IMR-90 (cell line): Measurements from ENCODE around the gene CFAP97D1. TPM values are rescaled to one million over a fixed set of nuclear protein-coding genes. Genes with fewer than 3 reads are reported as not detected.

Source experiments
- ATAC-seq: fragments of 200-7000 bp; cut with Tn5 transposase; 2 replicates; pipeline ENCODE4 v1.9.1; 2020; ENCODE audit warnings: low read depth, mild to moderate bottlenecking, moderate library complexity
- BruUV-seq: library from RNA; stranded (reverse); fragments of 400-500 nt; replicated peaks from 2 replicates; lab custom pipeline; 2021; lab: Mats Ljungman, UMichigan
- CTCF ChIA-PET: fragments of 300-600 bp; formaldehyde crosslinking; extraction: SDS; loops from one replicate; lab custom pipeline; 2021; ENCODE audit warnings: antibody characterized with exemption; lab: Yijun Ruan, JAX
- POLR2A ChIA-PET: fragments of 300-600 bp; sonication (Branson Sonifier 250); formaldehyde crosslinking; loops from one replicate; lab custom pipeline; 2022; ENCODE audit warnings: antibody characterized with exemption; ENCODE audit not compliant: unreplicated experiment; lab: Charles Lee
- DNase-seq: peaks from one replicate; pipeline ENCODE4 v3.0.0; 2013
- H2AFZ ChIP-seq: replicated peaks from 2 replicates; pipeline ENCODE3; 2013; ENCODE audit warnings: low read length, mild to moderate bottlenecking; ENCODE audit not compliant: poor library complexity
- H2AK5ac ChIP-seq: 2 replicates; pipeline ENCODE4 v1.6.1; 2013; ENCODE audit warnings: low read depth, low read length, inconsistent platforms
- H2AK9ac ChIP-seq: replicated peaks from 2 replicates; pipeline ENCODE3; 2013; ENCODE audit warnings: mild to moderate bottlenecking, low read depth, low read length, moderate library complexity; ENCODE audit not compliant: poor library complexity
- H2BK120ac ChIP-seq: 2 replicates; pipeline ENCODE4 v1.6.1; 2013; ENCODE audit warnings: low read depth, low read length, inconsistent platforms
- H2BK15ac ChIP-seq: 3 replicates; pipeline ENCODE4 v1.6.1; 2013; ENCODE audit warnings: low read depth, low read length, inconsistent platforms
- H2BK20ac ChIP-seq: 2 replicates; pipeline ENCODE4 v1.6.1; 2013; ENCODE audit warnings: low read depth, mild to moderate bottlenecking, inconsistent platforms, low read length, moderate library complexity
- H2BK5ac ChIP-seq: 2 replicates; pipeline ENCODE4 v1.6.1; 2013; ENCODE audit warnings: mild to moderate bottlenecking, low read depth, low read length, inconsistent platforms; ENCODE audit not compliant: poor library complexity, severe bottlenecking
- H3K14ac ChIP-seq: replicated peaks from 2 replicates; pipeline ENCODE4 v1.6.1; 2013; ENCODE audit warnings: low read depth, low read length, inconsistent platforms
- H3K18ac ChIP-seq: 2 replicates; pipeline ENCODE4 v1.6.1; 2013; ENCODE audit warnings: low read depth, low read length, control low read depth
- H3K23ac ChIP-seq: 2 replicates; pipeline ENCODE4 v1.6.1; 2013; ENCODE audit warnings: low read depth, low read length, inconsistent platforms
- H3K27ac ChIP-seq: 2 replicates; pipeline ENCODE4 v1.5.1; 2013; ENCODE audit warnings: mild to moderate bottlenecking, control low read depth, low read length; ENCODE audit not compliant: insufficient read depth
- H3K27me3 ChIP-seq: 2 replicates; pipeline ENCODE4 v1.6.1; 2013; ENCODE audit warnings: low read length; ENCODE audit not compliant: control insufficient read depth, insufficient read depth
- H3K36me3 ChIP-seq: 2 replicates; pipeline ENCODE4 v1.6.1; 2013; ENCODE audit warnings: low read length, mixed read lengths; ENCODE audit not compliant: control insufficient read depth, insufficient read depth
- H3K4ac ChIP-seq: 2 replicates; pipeline ENCODE4 v1.6.1; 2013; ENCODE audit warnings: low read depth, low read length, inconsistent platforms
- H3K4me1 ChIP-seq: 2 replicates; pipeline ENCODE4 v1.6.1; 2013; ENCODE audit warnings: low read length, mixed read lengths; ENCODE audit not compliant: control insufficient read depth, insufficient read depth
- H3K4me2 ChIP-seq: 2 replicates; pipeline ENCODE4 v1.6.1; 2013; ENCODE audit warnings: low read depth, mild to moderate bottlenecking, control low read depth, low read length, moderate library complexity
- H3K4me3 ChIP-seq: 2 replicates; pipeline ENCODE4 v1.5.1; 2013; ENCODE audit warnings: low read depth, mild to moderate bottlenecking, control low read depth, low read length, moderate library complexity; ENCODE audit not compliant: insufficient read depth
- H3K56ac ChIP-seq: 2 replicates; pipeline ENCODE4 v1.6.1; 2013; ENCODE audit warnings: low read length, inconsistent platforms; ENCODE audit not compliant: insufficient read depth; ENCODE audit errors: extremely low read depth
- H3K79me1 ChIP-seq, 2 experiments: 2 replicates each; pipeline ENCODE4 v1.6.1; 2013; ENCODE audit warnings: low read length in 2 of 2, inconsistent platforms in 1 of 2, low read depth in 1 of 2
- H3K9ac ChIP-seq: 2 replicates; pipeline ENCODE4 v1.6.1; 2013; ENCODE audit warnings: low read depth, low read length, control low read depth
- H3K9me1 ChIP-seq: 2 replicates; pipeline ENCODE4 v1.6.1; 2013; ENCODE audit warnings: low read length, inconsistent platforms; ENCODE audit not compliant: insufficient read depth
- H3K9me3 ChIP-seq: 2 replicates; pipeline ENCODE4 v1.6.1; 2013; ENCODE audit warnings: low read length; ENCODE audit not compliant: control insufficient read depth, insufficient read depth
- H4K20me1 ChIP-seq: 2 replicates; pipeline ENCODE4 v1.6.1; 2013; ENCODE audit warnings: low read length, inconsistent platforms; ENCODE audit not compliant: insufficient read depth
- H4K5ac ChIP-seq: 2 replicates; pipeline ENCODE4 v1.6.1; 2013; ENCODE audit warnings: mild to moderate bottlenecking, low read depth, low read length, control low read depth
- H4K8ac ChIP-seq, 2 experiments: 2 replicates each; pipeline ENCODE4 v1.6.1; 2013; ENCODE audit warnings: low read depth in 2 of 2, low read length in 2 of 2, control low read depth in 1 of 2, inconsistent platforms in 1 of 2
- H4K91ac ChIP-seq: 2 replicates; pipeline ENCODE4 v1.6.1; 2013; ENCODE audit warnings: low read depth, low read length, inconsistent platforms; ENCODE audit not compliant: insufficient read depth
- BHLHE40 ChIP-seq: fragments of 150-350 bp; IDR thresholded peaks from 2 replicates; pipeline ENCODE4 v1.6.1; 2016; ENCODE audit warnings: mild to moderate bottlenecking, low read depth, low read length
- CEBPB ChIP-seq: IDR thresholded peaks from 2 replicates; pipeline ENCODE4 v1.6.1; 2012; ENCODE audit warnings: low read depth, low read length, improper control_type of control experiment
- CHD1 ChIP-seq: IDR thresholded peaks from 2 replicates; pipeline ENCODE4 v1.6.1; 2012; ENCODE audit warnings: low read depth, low read length, improper control_type of control experiment
- CTCF ChIP-seq: conservative IDR thresholded peaks from 2 replicates; pipeline ENCODE4 v1.5.1; 2012; ENCODE audit warnings: mild to moderate bottlenecking, low read depth, low read length, improper control_type of control experiment
- ELK1 ChIP-seq: fragments of 150-350 bp; IDR thresholded peaks from 2 replicates; pipeline ENCODE4 v1.6.1; 2016; ENCODE audit warnings: low read depth, mild to moderate bottlenecking, low read length, moderate library complexity, borderline replicate concordance
- FOS ChIP-seq: fragments of 150-350 bp; IDR thresholded peaks from 2 replicates; pipeline ENCODE4 v1.6.1; 2016; ENCODE audit warnings: low read depth, low read length
- MAZ ChIP-seq: IDR thresholded peaks from 2 replicates; pipeline ENCODE4 v1.6.1; 2012; ENCODE audit warnings: low read depth, mild to moderate bottlenecking, low read length, improper control_type of control experiment, moderate library complexity, borderline replicate concordance
- MXI1 ChIP-seq: IDR thresholded peaks from 2 replicates; pipeline ENCODE4 v1.6.1; 2012; ENCODE audit warnings: low read depth, mild to moderate bottlenecking, low read length, moderate library complexity, borderline replicate concordance
- NFE2L2 ChIP-seq: fragments of 150-350 bp; IDR thresholded peaks from 2 replicates; pipeline ENCODE4 v1.6.1; 2016; ENCODE audit warnings: low read depth, mild to moderate bottlenecking, low read length
- POLR2A ChIP-seq: IDR thresholded peaks from 2 replicates; pipeline ENCODE4 v1.6.1; 2012; ENCODE audit warnings: mild to moderate bottlenecking, low read depth, low read length
- RAD21 ChIP-seq: IDR thresholded peaks from 2 replicates; pipeline ENCODE4 v1.6.1; 2012; ENCODE audit warnings: low read length, improper control_type of control experiment
- RCOR1 ChIP-seq: IDR thresholded peaks from 2 replicates; pipeline ENCODE4 v1.6.1; 2012; ENCODE audit warnings: mild to moderate bottlenecking, low read length, improper control_type of control experiment; ENCODE audit not compliant: insufficient replicate concordance
- RFX5 ChIP-seq: IDR thresholded peaks from 2 replicates; pipeline ENCODE4 v1.8.0; 2012; ENCODE audit warnings: low read depth, mild to moderate bottlenecking, low read length, moderate library complexity
- SMC3 ChIP-seq: fragments of 150-350 bp; IDR thresholded peaks from 2 replicates; pipeline ENCODE4 v1.6.1; 2016; ENCODE audit warnings: low read depth, mild to moderate bottlenecking, antibody characterized with exemption, low read length, moderate library complexity
- WGBS, 2 experiments: methylation state at CpG; one replicate each; pipeline versions ENCODE4 v1.1.5 to v1.1.7; 2013; ENCODE audit warnings: missing lambda C conversion rate in 2 of 2; ENCODE audit not compliant: insufficient read length in 1 of 2; ENCODE audit errors: extremely low coverage in 2 of 2; 5-methylcytosine and 5-hydroxymethylcytosine counted together
- dilution Hi-C: fragments of 300-500 bp; cut with HindIII; formaldehyde crosslinking; loops from one replicate; pipeline ENCODE4 v1.14.3; 2018; ENCODE audit warnings: low sequenced_read_pairs; ENCODE audit not compliant: unreplicated experiment
- in situ Hi-C: fragments of 300-500 bp; cut with MboI; formaldehyde crosslinking; loops from 3 replicates; pipeline ENCODE4 v1.14.3; 2019; ENCODE audit warnings: low sequenced_read_pairs, inconsistent platforms, mixed read lengths
- intact Hi-C: fragments of 100-400 bp; cut with micrococcal nuclease; formaldehyde crosslinking; loops from 2 replicates; pipeline ENCODE4 v1.10.0; 2022
- polyA plus RNA-seq, 3 experiments: library from polyadenylated mRNA; depleted of rRNA; stranded (reverse); fragments of >200 nt; gene quantifications; 2 replicates each; pipeline ENCODE4 v1.2.3, GENCODE V29; 2012; ENCODE audit warnings: low replicate concordance in 1 of 3
- total RNA-seq: library from RNA; depleted of rRNA; stranded (reverse); fragments of >200 nt; gene quantifications from 2 replicates; pipeline ENCODE4 v1.2.3, GENCODE V29; 2012

Gene CFAP97D1
- total and polyA plus RNA-seq, 2 of the 4 experiments (the other 2 are of a cell fraction) = under 0.01 TPM; not detected in 1

- H3K79me1 ChIP-seq = peaks cover 3 to 18% of the 10 kb centered on the region in 2 experiments; a peak in 2 of 4 replicates
- H3K4me2 ChIP-seq = no peak overlapping the region
- in situ Hi-C loops = no loop called here
- TSS peak; percentile 45 for BruUV-seq
- H3K56ac ChIP-seq = no peak overlapping the region
- no peak overlapping the region for H4K5ac ChIP-seq
- no peak for DNase-seq
- WGBS, 2 experiments = 79% methylated on average over 2 of the region's 9 CpGs; no CpG with 5 or more reads in 1 of the 2 experiments
- no peak overlapping the region for H3K27ac ChIP-seq
- no peak overlapping the region for H2BK120ac ChIP-seq
- peaks cover 37% of the 10 kb centered on the region for H3K36me3 ChIP-seq
- no peak overlapping the region for H3K4me3 ChIP-seq
- no peak for ATAC-seq
- H2AFZ ChIP-seq = no peak overlapping the region
- no peak overlapping the region for H2BK20ac ChIP-seq
- TF ChIP-seq CHD1 (no peak), FOS (no peak), RCOR1 (no peak), BHLHE40 (no peak), RFX5 (no peak), RAD21 (no peak), ELK1 (no peak), MXI1 (no peak), CEBPB (no peak), NFE2L2 (no peak), CTCF (no peak), MAZ (no peak), POLR2A (no peak), SMC3 (no peak)
- no peak overlapping the region for H3K14ac ChIP-seq
- H4K20me1 ChIP-seq = no peaks in the 10 kb centered on the region; the same call in 1 of the 2 replicates
- H2AK5ac ChIP-seq = no peak overlapping the region
- ChIA-PET POLR2A (no interaction called here), CTCF (no interaction called here)
- H3K27me3 ChIP-seq = no peaks in the 10 kb centered on the region
- H3K9me1 ChIP-seq = no peaks in the 10 kb centered on the region
- dilution Hi-C loops = no loop called here
- no peak overlapping the region for H3K9ac ChIP-seq
- H2BK5ac ChIP-seq = no peak overlapping the region
- H3K9me3 ChIP-seq = no peaks in the 10 kb centered on the region
- no peak overlapping the region for H3K18ac ChIP-seq
- intact Hi-C loops = no loop called here
- H4K8ac ChIP-seq = no peak overlapping the region
- H2BK15ac ChIP-seq = no peak overlapping the region
- H3K23ac ChIP-seq = no peak overlapping the region
- H4K91ac ChIP-seq = no peak overlapping the region
- no peak overlapping the region for H2AK9ac ChIP-seq
- no peak overlapping the region for H3K4ac ChIP-seq
- H3K4me1 ChIP-seq = peaks cover 2% of the 10 kb centered on the region; the same call in 1 of the 2 replicates
Measured at GRCh38 chr17:43768382-43768781, 11.9 kb upstream of the CFAP97D1 start.
